ENCODE data around the gene SLC66A2. TPM values are rescaled to one million over a fixed set of nuclear protein-coding genes. Genes with fewer than 3 reads are reported as not detected.
"Not testable (repeated sequence)": the region's sequence is repeated elsewhere in the genome, so short reads cannot be mapped to it uniquely, and the experiment has no call there.

SLC66A2 gene
- polyA plus RNA-seq, 10 donors = 19.0 to 27.2 (median 22.8) TPM

DNA sequence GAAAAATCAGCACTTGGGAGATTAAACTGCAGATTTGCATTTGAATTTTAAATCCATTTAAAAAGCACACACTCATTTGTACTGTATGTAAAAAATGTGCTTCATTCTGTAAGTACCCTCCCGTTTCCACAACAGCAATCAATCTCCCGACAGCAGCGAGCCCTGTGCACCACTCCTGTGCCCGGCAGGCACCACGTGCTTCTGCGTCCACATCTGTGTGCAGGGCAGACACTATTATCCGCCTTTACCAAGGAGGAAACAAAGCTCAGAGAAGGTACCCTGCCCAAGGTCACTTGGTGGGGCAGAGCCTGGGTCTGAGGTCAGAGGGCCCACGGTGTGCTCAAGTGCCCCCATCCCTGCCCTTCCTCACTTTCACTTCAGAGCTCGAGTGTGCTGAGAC is 20.5 kb upstream of the SLC66A2 start:
- no peak for DNase-seq

DNA sequence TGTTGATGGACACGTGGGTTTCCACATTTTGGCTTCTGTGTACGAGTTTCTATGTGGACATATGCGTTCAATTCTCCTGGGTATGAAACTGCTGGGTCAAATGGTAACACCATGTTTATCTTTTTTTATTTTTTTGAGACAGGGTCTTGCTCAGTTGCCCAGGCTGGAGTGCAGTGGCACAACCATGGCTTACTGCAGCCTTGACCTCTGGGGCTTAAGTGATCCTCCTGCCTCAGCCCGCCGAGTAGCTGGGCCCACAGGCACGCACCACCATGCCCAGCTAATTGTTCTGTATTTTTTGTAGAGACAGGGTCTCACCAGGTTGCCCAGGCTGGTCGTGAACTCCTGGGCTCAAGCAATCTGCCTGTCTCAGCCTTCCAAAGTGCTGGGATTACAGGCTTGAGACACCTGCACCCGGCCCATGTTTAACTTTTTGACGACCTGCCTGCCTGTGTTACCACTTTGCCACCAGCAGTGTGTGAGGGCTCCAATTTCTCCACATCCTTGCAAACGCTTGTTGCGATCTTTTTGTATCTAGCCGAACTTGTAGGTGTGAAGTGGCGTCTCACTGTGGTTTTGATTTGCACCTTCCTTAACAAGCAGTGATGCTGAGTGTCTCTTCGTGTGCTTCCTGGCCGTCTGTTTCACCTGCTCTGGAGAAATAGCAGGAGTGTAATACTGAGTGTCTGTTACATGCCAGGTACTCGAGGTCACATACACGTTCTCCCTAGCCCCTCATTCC is 19.9 kb upstream of the SLC66A2 start:
- DNase-seq = no peak

- DNase-seq = no peak
These were observed 19.1 kb upstream of the SLC66A2 start for GRCh38 chr18:79970419-79971133.

- peak in 2 of 3 donors; percentile 48 to 62 for DNase-seq
These were observed 13.9 kb upstream of the SLC66A2 start for GRCh38 chr18:79965119-79965902.

DNA sequence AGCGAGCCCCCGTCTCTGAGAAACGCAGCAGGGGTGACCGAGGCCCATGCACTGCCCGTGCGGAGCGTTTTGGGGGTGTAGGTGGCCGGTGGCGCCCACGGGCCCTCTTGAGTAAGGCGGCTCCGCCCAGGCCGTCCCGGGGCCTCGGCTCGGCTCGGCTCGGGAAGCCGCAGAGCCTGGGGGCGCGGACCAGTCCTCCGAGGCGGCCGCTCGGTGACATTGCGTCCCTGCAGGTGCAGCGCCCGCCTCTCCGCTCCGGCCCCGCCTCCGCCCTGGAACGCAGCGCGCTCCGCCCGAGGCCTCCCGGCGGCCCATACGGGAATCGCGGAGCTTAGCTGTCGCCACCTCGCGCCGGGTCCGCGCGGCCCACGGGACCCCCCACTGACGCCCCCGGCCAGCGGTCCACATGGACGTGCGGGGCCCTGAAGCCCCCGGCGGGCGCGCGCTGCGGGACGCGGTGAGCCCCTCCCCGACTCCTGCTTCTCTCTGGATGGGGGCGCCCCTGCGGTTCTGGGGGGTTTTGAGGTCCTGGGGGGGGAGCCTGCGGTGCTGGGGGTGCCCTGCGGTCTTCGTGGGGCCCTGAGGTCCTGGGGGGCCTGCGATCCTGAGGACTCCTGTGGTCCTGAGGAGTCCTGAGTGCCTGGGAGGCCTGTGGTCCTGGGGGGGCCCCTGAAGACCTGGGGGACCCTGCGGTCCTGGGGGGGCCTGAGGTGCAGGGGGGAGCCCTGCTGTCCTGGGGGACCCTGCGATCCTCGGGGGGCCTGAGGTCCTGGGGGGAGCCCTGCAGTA is 13.1 kb upstream of the SLC66A2 start, which contains the start of gene HSBP1L1:
Gene HSBP1L1, plus strand, starts transcription at position 314 of the 789 bp plus-strand sequence. Its CDS starts 93 bp downstream, at position 407.
- DNase-seq = peak in 1 of 3 donors; percentile 68

- no peak for DNase-seq
These were observed 12.3 kb upstream of the SLC66A2 start for GRCh38 chr18:79963658-79964329.

- DNase-seq = no peak
These were observed 11.6 kb upstream of the SLC66A2 start for GRCh38 chr18:79962835-79963657.

DNA sequence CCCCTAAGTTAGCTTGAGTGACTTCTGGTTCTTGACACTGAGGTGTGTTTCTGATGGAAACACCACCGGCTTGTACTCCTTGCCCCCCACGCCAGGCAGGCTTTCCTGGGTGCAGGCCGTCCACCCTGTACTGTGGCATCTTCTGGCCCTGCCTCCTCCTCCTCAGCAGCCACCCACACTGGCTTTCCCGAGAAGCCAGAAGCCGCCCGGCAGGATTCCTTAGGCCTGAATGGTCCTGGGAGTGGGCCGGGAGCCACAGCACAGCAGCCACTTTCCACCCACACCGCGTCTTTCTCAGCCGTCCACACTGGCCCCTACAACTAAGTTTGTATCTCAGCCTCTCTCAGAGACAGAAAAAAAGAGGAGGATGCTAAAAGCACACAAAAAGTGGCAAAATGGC is 10.9 kb upstream of the SLC66A2 start:
- no peak for DNase-seq

- DNase-seq = no peak
These were observed 10.3 kb upstream of the SLC66A2 start for GRCh38 chr18:79961527-79962291.

DNA sequence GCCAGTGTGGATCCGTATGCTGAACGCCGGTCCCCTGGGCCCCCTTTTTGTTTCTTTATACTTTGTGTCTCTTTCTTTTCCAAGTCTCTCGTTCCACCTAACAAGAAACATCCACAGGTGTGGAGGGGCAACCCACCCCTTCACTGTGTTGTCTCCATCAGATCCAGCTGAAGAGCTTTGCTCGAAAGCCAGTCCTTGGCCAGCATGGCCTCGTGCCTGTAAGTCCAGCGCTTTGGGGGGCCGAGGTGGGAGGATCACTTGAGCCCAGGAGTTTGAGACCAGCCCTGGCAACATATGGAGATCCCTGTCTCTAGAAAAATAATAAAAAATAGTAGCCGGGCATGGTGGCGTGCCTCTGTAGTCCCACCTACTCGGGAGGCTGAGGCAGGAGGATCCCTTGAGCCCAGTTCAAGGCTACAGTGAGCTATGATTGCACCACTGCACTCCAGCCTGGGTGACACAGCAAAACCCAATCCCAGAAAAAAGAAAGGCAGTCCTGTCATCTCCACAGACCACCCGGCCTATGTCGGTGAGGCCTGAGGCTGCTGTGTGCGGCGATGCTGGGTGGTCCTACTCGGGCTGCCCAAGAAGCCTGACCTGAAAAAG is 9.6 kb upstream of the SLC66A2 start:
- DNase-seq = no peak

DNA sequence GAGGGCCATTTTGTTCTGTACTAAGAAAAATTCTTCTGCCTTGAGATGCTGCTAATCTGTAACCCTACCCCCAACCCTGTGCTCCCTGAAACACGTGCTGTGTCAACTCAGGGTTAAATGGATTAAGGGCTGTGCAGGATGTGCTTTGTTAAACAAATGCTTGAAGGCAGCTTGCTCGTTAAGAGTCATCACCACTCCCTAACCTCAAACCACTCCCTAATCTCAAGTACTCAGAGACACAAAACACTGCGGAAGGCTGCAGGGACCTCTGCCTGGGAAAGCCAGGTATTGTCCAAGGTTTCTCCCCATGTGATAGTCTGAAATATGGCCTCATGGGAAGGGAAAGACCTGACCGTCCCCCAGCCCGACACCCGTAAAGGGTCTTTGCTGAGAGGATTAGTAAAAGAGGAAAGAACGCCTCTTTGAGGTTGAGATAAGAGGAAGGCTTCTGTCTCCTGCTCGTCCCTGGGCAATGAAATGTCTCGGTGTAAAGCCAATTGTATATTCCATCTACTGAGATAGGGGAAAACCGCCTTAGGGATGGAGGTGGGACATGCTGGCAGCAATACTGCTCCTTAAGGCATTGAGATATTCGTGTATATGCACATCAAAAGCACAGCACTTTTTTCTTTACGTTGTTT is 8.8 kb upstream of the SLC66A2 start:
- not testable (repeated sequence) for DNase-seq

- DNase-seq = no peak
These were observed 7.5 kb upstream of the SLC66A2 start for GRCh38 chr18:79958981-79959380.

DNA sequence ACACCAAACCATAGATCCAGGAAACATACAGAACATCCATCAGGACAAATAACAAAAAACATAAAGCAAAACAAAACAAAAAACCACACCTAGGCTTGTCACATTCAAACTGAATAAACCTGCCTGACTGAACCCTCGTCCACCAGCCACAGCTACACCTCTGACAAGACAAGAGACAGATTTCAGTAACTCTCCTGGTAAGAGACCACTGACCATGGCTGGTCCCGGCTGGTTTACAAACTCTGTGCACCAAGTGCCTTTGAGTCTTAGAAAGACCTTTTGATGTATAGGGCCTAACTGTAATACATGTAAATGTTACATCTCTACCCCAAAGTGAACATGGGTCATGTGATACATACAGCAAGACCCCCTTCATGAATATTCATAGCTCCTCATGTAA is 4.8 kb upstream of the SLC66A2 start:
- no peak for DNase-seq

GRCh38 chr18:79955302-79956075 is 4.0 kb upstream of the SLC66A2 start:
- no peak for DNase-seq

GRCh38 chr18:79954791-79955190 is 3.3 kb upstream of the SLC66A2 start:
- DNase-seq = no peak

GRCh38 chr18:79953971-79954651 is 2.7 kb upstream of the SLC66A2 start:
- DNase-seq = no peak
